ENCODE results near the gene EYA3. TPM values are rescaled to one million over a fixed set of nuclear protein-coding genes. Genes with fewer than 3 reads are reported as not detected.

The EYA3 gene
- total and polyA plus RNA-seq, 2 of the 8 experiments (the other 6 are each of a cell fraction or from before 2014, with no cell fraction given) = 15.0 to 33.9 TPM

DNA sequence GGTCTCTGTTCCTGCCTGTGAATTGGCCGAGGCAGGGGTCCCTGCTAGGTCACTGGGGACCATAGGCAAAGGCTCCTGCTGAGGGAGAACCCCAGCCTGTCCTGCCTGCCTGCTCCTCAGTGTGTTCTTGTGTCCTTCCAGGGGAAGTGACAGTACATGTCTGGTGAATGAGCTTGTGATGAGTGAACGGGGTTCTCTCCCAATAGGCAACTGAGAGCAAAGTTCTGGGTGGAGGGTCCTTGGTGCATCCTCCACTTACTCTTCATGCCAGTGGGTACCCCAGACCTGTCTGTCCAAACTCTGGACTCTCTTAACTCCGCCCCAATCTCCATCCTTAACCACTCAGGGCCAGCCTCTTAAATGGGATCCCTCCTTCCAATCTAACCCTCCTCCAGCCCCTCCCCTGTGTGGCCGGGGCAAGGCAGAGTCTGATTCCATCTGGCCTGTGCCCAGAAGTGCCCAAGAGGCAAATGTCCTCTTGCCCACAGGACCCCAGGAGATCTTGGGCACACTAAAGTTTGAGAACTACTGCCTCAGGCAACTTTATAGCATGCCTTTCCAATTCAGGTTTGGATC lies 126.7 kb downstream of the EYA3 start:
- Histone ChIP-seq H3K4ac (replicated peaks; ENCODE audit: insufficient read length, low read depth, low read length) (no peak overlapping the region), H4K91ac (replicated peaks; ENCODE audit: insufficient read length, low read length) (no peak overlapping the region), H4K5ac (ENCODE audit: insufficient read length, low read depth, low read length) (no peak overlapping the region), H3K18ac (ENCODE audit: extremely low read depth, low read length) (no peak overlapping the region), H3K9me3 (ENCODE audit: insufficient read depth in 2 of 2, low read depth in 1 of 2, low read length in 1 of 2) (no peaks in the 10 kb centered on the region), H3K79me2 (ENCODE audit: control insufficient read depth in 1 of 2, insufficient read depth in 2 of 2, low read length in 2 of 2) (no peaks in the 10 kb centered on the region), H3K56ac (replicated peaks; ENCODE audit: insufficient read length, low read depth, low read length) (no peak overlapping the region), H3K23me2 (ENCODE audit: low read depth, low read length) (peaks cover 11% of the 10 kb centered on the region), H2AFZ (ENCODE audit: low read length) (no peak overlapping the region), H3K27me3 (replicated peaks in 1 of 4; ENCODE audit: control insufficient read depth in 3 of 4, extremely low read depth in 1 of 4, insufficient read depth in 3 of 4, low read length in 3 of 4) (no peaks in the 10 kb centered on the region), H3K36me3 (ENCODE audit: control insufficient read depth in 2 of 4, insufficient read depth in 4 of 4, low read length in 3 of 4) (peaks cover 0 to 22% (median 7%) of the 10 kb centered on the region in 4 experiments; a peak in 7 of 8 replicates), H3K23ac (ENCODE audit: insufficient read length) (no peak overlapping the region), H3K4me3 (ENCODE audit: extremely low read depth in 1 of 4, insufficient read depth in 2 of 4, low read depth in 3 of 4, low read length in 4 of 4) (no peak overlapping the region), H3K4me2 (ENCODE audit: insufficient read depth in 1 of 2, low read depth in 2 of 2, low read length in 2 of 2) (peak overlapping the region in 1 of 2 experiments; percentile 97; a peak in 1 of 4 replicates), H2BK15ac (ENCODE audit: low read length) (no peak overlapping the region), H4K8ac (ENCODE audit: extremely low read depth, insufficient read depth, low read length) (no peak overlapping the region), H3K79me1 (ENCODE audit: low read depth, low read length) (no peaks in the 10 kb centered on the region), H3K27ac (ENCODE audit: low read depth, low read length) (no peak overlapping the region), H2BK120ac (replicated peaks; ENCODE audit: low read depth, low read length) (no peak overlapping the region), H4K20me1 (replicated peaks in 1 of 2; ENCODE audit: control insufficient read depth in 1 of 2, insufficient read depth in 2 of 2, low read length in 2 of 2) (peaks cover 0 to 5% of the 10 kb centered on the region in 2 experiments), H3K9ac (replicated peaks in 1 of 4; ENCODE audit: extremely low read depth in 1 of 4, low read depth in 3 of 4, low read length in 3 of 4) (no peak overlapping the region), H2AK5ac (ENCODE audit: low read depth, low read length) (no peak overlapping the region), H2BK5ac (ENCODE audit: low read depth, low read length) (no peak overlapping the region), H2BK20ac (ENCODE audit: low read length) (no peak overlapping the region), H2BK12ac (ENCODE audit: low read depth, low read length) (no peak overlapping the region), H3K14ac (ENCODE audit: insufficient read length) (no peak overlapping the region), H3K4me1 (replicated peaks in 1 of 4; ENCODE audit: control insufficient read depth in 3 of 4, insufficient read depth in 4 of 4, low read length in 3 of 4) (peaks cover 0 to 11% (median 8%) of the 10 kb centered on the region in 4 experiments; a peak in 6 of 7 replicates)
- 83% methylated on average over 4 of the region's 4 CpGs; no CpG with 5 or more reads in 1 of the 2 experiments for WGBS, 2 experiments (ENCODE audit: extremely low coverage in 1 of 2, insufficient coverage in 1 of 2, insufficient read length in 1 of 2, insufficient replicate concordance in 2 of 2, low coverage in 1 of 2, low lambda C conversion rate in 2 of 2, missing lambda C conversion rate in 1 of 2)
- POLR2A ChIA-PET (ENCODE audit: partially characterized antibody) = interaction anchor here (0.6 to 1.5 kb wide), 5 partner anchors 17 to 360 kb away, joined by 3 to 4 read pairs (median 3); partner anchors contain the start of gene THEMIS2
- FAIRE-seq = no peak
- CTCF ChIA-PET (ENCODE audit: partially characterized antibody) = interaction anchor here (1.2 to 1.9 kb wide), 2 partner anchors 22 to 104 kb away, joined by 4 read pairs; no protein-coding TSS in a partner anchor
- no peak for DNase-seq (ENCODE audit: low read depth in 1 of 2, low spot score in 2 of 2)
- TF ChIP-seq CBX8 (IDR thresholded peaks at IDR 0.05; ENCODE audit: borderline replicate concordance, low read depth, low read length) (no peak), HDAC6 (IDR thresholded peaks at IDR 0.05; ENCODE audit: low read depth, low read length) (no peak), SP1 (IDR thresholded peaks at IDR 0.05; ENCODE audit: low read depth, low read length) (no peak), SAP30 (IDR thresholded peaks at IDR 0.05; ENCODE audit: insufficient read depth, insufficient replicate concordance, low read length) (no peak), POLR2AphosphoS5 (IDR thresholded peaks at IDR 0.05; ENCODE audit: low read depth, low read length) (no peak), BACH1 (IDR thresholded peaks at IDR 0.05; ENCODE audit: low read length) (no peak), MAFK (IDR thresholded peaks at IDR 0.05; ENCODE audit: low read depth, low read length) (no peak), GTF2F1 (IDR thresholded peaks at IDR 0.05; ENCODE audit: borderline replicate concordance, low read depth, low read length) (no peak), CHD2 (IDR thresholded peaks at IDR 0.05; ENCODE audit: low read length) (no peak), RXRA (IDR thresholded peaks at IDR 0.05; ENCODE audit: insufficient read depth, low read depth, low read length) (no peak), EGR1 (IDR thresholded peaks at IDR 0.05; ENCODE audit: borderline replicate concordance, low read depth, low read length) (no peak)
- TF ChIP-seq, protein P1, sequence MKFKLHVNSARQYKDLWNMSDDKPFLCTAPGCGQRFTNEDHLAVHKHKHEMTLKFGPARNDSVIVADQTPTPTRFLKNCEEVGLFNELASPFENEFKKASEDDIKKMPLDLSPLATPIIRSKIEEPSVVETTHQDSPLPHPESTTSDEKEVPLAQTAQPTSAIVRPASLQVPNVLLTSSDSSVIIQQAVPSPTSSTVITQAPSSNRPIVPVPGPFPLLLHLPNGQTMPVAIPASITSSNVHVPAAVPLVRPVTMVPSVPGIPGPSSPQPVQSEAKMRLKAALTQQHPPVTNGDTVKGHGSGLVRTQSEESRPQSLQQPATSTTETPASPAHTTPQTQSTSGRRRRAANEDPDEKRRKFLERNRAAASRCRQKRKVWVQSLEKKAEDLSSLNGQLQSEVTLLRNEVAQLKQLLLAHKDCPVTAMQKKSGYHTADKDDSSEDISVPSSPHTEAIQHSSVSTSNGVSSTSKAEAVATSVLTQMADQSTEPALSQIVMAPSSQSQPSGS (IDR thresholded peaks at IDR 0.05; ENCODE audit: low read length) = no peak

All from H1 (cell line).